ENCODE measurements around the gene TOB1. TPM values are rescaled to one million over a fixed set of nuclear protein-coding genes. Genes with fewer than 3 reads are reported as not detected.

The TOB1 gene, protein sequence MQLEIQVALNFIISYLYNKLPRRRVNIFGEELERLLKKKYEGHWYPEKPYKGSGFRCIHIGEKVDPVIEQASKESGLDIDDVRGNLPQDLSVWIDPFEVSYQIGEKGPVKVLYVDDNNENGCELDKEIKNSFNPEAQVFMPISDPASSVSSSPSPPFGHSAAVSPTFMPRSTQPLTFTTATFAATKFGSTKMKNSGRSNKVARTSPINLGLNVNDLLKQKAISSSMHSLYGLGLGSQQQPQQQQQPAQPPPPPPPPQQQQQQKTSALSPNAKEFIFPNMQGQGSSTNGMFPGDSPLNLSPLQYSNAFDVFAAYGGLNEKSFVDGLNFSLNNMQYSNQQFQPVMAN
- 4.1 and 5.7 TPM in 2 replicates for polyA plus RNA-seq (2014; cell fraction: cytosol; rRNA removed)
- 4.8 and 5.1 TPM in 2 replicates for polyA plus RNA-seq (2014; cell fraction: nucleus; rRNA removed)

DNA sequence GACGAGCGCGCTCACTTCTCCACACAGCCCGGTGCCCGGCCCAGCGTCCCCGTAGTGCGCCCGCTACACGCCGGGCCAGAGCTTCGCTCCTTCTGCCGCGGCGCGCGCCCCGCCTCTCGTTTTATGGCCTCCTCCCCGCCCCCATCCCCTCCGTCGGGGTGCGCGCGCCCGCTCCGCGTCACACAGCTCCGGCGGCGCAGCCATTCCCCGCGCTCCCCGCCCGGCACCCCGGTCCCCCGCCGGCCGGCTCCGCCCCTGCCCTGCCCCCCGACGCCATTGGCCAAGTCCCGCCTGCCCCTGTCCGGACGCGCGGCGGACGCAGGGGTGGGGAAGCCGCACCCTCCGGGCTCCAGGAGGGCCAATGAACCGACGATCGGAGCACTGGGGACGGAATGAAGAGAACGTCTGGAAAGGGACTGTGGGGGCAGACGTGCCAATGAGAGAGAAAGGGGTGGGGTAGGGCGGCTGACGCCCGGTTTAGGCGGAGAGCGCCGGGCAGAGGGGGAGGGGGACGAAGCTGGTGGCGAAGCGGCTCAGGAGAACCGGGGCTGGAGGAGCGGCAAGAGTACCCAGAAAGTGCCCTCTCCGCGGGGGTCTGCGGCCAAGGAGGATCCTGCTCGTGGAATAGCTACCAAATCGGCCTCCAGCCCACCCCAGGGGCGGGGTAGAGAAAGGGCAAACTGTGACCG is at the start of gene TOB1:
TOB1 (minus strand) TSS at position 94 of the 689 bp plus-strand sequence. CDS start 2,337 bp downstream, outside the sequence.
- DNase-seq (ENCODE audit: low spot score), result peak; percentile 96

DNA sequence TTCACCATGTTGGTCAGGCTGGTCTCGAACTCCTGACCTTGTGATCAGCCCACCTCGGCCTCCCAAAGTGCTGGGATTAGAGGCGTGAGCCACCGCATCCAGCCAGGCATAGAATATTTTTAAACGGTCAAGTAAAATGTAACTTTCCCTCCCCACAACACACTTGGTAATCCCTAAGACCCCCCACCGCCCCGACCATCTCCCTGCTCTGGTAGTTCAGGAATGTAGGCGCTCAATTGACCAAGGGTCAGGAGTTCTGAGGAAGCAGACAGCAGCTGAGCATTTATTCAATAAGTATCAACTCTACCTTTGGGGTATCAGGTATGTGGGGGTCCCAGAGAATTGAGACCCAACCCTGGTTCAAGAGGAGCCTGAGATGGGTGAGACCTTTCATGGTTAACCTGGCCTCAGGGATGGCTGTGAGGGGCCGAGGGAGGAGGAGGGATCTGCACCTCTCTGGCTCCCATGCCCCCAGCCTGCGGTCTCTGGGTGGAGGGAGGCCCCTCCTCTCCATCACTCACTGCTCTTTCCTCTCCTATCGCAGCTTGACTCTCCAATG is 48.4 kb upstream of the TOB1 start:
- DNase-seq (ENCODE audit: low spot score), result no peak

GRCh38 chr17:50913120-50913519 is 47.0 kb upstream of the TOB1 start:
- no peak for DNase-seq (ENCODE audit: low spot score)

DNA sequence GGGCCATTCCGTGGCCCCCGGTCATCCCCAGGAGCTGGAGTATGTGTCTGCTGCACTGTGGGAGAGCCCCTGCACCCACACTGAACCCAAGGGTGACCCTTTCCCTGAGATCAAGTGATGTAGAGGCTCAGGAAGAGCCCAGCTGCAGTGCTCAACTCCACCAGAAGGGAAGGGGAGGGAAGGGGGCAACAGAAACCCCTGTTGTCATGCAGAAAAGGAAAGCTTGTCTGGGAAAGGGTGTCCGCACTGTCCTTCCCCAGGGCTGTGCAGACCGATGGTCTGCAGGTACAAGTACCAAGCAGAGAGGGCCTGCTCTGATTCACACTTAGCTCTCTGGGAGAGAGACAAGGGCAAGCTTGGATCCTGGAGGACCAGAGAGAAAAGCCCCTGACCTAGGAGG is 45.7 kb upstream of the TOB1 start:
- DNase-seq (ENCODE audit: low spot score), result no peak

- DNase-seq (ENCODE audit: low spot score), result no peak
These were observed 45.3 kb upstream of the TOB1 start for GRCh38 chr17:50911450-50911849.

- no peak for DNase-seq (ENCODE audit: low spot score)
These were observed 43.8 kb upstream of the TOB1 start for GRCh38 chr17:50909765-50910605.

DNA sequence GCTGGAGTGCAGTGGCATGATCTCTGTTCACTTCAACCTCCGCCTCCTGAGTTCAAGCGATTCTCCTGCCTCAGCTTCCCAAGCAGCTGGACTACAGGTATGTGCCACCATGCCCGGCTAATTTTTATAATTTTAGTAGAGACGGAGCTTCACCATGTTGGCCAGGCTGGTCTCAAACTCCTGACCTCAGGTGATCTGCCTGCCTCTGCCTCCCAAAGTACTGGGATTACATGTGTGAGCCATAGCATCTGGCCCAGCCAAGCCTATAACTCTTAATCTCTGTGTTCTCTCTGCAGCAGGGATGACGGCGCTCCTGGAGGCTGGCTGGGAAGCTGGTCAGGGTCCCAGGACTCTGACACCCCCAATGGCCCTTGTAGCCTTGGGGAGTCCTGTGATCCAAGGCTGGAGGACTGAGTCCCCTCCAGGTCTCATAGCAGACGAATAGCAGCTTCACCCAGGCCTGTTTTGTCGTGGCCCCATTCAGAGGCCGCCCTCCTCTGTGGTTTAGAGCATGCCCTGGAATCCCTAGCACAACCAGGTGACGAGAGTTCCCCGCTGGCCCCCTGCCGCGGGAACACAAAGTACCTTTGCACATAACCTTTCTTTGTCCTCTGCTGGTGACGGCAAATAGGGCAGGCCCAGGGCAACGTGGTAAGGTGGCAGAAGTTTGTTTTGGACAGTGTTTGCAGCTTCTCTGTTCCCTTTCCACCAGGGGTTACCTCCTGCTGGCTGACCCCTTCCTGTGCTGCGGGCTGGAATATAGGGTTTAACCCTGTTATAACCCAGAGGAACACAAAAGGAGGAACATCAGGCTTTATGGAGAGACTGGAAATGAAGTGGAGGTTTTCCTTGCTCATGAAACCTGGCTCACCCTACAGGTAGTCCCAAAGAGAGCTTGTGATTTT is 43.0 kb upstream of the TOB1 start:
- DNase-seq (ENCODE audit: low spot score), result no peak

- no peak for DNase-seq (ENCODE audit: low spot score)
These were observed 42.1 kb upstream of the TOB1 start for GRCh38 chr17:50908140-50908859.

DNA sequence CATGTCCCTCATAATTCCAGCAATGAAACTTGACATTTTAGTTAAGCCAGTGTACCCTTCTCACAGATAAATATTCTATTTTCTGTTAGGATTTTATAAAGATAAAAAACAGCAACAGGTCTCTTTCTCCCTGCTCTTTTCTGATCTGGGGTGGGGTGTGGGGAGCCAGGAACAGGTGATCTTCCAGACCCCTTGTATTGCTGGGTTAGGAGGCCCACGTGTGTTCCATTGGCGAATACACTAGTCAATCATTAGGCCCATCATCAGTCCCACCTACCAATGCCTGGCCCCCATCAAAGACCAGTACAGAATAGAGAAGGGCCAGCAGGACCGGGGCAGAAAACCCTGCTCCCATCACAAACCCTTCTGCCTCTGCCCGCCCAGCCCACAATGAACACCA is 40.3 kb upstream of the TOB1 start:
- DNase-seq (ENCODE audit: low spot score), result no peak

DNA sequence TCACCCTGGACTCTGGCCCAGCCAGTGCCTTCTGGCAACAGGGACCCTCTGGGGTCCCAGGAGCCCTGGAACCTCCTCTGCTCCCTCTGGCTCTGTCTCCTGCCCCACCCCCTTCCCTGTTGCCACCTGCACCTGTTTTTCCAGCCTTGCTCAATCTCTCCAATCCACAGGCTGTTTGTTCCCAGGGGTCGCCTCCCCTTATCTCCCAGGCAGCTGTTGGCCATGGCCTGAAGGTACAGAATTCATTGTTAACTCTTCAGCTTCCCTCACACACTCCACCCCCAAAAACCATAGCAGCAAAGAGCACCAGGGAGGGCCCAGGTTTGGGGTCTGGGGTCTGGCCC is 39.3 kb upstream of the TOB1 start:
- DNase-seq (ENCODE audit: low spot score), result peak; percentile 56

GRCh38 chr17:50904518-50905459 is 38.6 kb upstream of the TOB1 start:
- DNase-seq (ENCODE audit: low spot score), result no peak

- no peak for DNase-seq (ENCODE audit: low spot score)
These were observed 37.7 kb upstream of the TOB1 start for GRCh38 chr17:50903604-50904517.

DNA sequence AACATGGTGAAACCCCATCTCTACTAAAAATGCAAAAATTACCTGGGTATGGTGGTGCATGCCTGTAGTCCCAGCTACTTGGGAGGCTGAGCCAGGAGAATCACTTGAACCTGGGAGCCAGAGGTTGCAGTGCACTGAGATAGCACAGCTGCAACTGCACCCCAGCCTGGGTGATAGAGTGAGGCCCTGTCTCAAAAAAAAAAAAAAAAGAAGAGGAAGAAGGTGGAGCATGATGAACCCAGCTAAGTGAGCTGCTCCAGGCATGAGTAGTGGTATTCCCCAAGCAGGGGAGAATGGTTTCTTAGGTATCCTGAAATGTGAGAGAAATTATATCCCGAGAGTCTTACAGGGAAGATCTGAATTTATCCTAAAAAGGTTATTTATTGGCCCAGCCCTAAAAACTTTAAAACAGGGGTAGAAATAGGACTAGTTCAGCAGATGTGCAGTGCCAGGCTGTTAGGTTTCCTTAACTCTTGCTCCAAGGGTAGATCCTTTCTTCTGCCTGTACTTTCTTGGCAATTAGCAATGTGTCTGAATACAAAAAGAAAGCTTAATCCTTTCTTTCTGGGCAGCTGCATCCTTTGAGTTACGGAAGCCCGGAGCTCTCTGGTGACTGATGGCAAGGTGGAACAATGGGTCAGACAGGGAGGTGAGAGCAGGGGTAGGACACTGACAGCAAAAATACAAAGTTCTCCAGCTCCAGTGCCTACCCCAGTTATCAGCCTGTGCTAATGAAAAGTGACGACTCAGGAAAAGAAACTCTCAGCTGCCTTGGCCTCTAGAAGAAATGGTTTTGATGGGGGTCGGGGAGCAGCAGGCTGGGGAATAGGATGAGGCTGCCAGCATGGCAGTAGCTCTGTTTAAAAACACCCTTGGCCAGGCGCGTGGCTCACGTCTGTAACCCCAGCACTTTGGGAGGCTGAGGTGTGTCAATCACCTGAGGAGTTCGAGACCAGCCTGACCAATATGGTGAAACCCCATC is 36.5 kb upstream of the TOB1 start:
- DNase-seq (ENCODE audit: low spot score), result no peak

DNA sequence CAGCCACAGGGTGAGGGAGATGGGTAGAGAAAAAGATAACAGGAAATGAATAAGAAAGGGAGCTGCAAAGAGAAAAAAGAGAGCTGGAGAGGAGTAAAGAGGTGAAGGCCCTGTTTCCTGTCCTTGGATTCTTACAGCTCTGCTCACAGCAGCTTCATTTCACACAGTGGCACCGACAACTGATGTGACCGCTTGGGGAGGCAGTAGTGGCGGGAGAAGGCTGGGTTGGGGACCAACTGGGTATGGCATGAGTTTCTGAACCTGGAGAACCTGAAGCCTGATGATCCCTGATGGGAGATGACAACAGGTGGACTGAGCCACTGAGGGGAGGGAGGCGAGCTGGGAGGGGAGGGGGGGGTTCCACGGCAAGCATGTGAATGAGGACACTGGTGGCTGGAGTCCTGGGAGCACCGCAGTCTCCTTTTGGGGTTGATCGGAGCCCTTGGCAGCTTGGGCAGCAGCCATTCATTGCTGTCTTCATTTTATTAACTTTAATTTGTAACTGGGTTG is 34.3 kb upstream of the TOB1 start:
- no peak for DNase-seq (ENCODE audit: low spot score)

DNA sequence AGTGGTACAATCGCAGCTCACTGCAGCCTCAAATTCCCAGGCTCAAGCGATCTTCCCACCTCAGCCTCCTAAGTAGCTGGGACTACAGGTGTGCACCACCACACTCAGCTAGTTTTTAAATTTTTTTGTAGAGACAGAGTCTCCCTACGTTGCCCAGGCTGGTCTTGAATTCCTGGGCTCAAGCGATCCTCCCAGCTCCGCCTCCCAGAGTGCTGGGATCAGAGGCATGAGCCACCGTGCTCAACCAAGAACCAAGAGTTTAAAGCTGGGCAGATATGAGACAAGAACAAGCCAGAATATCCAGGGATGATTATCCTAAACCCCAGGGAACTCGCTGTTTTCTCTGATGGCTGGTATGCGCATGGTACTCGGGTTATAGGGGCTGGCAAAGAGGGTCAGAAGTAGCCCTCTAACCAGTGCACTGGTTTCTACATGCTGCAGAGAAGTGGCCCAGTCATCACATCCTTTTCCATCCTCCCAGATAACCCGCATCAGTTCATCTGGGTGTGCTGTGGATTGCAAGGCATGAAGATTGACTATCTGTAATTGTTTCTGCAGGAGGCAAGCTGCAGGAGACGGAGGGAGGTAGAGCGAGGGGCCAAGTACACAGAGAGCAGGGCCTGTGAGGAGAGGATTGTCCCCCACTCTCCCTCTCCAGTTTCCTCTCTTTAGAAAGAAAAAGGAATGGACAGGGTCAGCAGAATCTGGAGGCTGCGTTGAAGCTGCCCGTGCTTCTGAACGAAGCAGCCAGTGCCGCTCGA is 33.6 kb upstream of the TOB1 start:
- DNase-seq (ENCODE audit: low spot score), result no peak

GRCh38 chr17:50899005-50899460 is 32.9 kb upstream of the TOB1 start:
- DNase-seq (ENCODE audit: low spot score), result no peak

All from SK-N-DZ (cell line).